Epithelial cell of alveolus of lung (primary cell): Measurements from ENCODE around the gene CTPS2. TPM values are rescaled to one million over a fixed set of nuclear protein-coding genes. Genes with fewer than 3 reads are reported as not detected.

Experiments used
- total RNA-seq: library from RNA; depleted of rRNA; stranded (reverse); fragments of >200 nt; gene quantifications from 2 replicates; pipeline ENCODE4 v1.2.1, GENCODE V29; 2015

The CTPS2 gene, protein sequence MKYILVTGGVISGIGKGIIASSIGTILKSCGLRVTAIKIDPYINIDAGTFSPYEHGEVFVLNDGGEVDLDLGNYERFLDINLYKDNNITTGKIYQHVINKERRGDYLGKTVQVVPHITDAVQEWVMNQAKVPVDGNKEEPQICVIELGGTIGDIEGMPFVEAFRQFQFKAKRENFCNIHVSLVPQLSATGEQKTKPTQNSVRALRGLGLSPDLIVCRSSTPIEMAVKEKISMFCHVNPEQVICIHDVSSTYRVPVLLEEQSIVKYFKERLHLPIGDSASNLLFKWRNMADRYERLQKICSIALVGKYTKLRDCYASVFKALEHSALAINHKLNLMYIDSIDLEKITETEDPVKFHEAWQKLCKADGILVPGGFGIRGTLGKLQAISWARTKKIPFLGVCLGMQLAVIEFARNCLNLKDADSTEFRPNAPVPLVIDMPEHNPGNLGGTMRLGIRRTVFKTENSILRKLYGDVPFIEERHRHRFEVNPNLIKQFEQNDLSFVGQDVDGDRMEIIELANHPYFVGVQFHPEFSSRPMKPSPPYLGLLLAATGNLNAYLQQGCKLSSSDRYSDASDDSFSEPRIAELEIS
- 6.0 and 10.0 TPM in 2 replicates for total RNA-seq

GRCh38 chrX:16712548-16713155 is at the start of gene CTPS2:
Gene CTPS2 (minus strand): TSS chrX:16712669. CDS start chrX:16702902, 9,767 bp downstream.

GRCh38 chrX:16719334-16720084 is 7.0 kb upstream of the CTPS2 start, which contains the start of gene SYAP1:
Gene SYAP1 (plus strand): TSS chrX:16719612. CDS start chrX:16719725, 113 bp downstream.

DNA sequence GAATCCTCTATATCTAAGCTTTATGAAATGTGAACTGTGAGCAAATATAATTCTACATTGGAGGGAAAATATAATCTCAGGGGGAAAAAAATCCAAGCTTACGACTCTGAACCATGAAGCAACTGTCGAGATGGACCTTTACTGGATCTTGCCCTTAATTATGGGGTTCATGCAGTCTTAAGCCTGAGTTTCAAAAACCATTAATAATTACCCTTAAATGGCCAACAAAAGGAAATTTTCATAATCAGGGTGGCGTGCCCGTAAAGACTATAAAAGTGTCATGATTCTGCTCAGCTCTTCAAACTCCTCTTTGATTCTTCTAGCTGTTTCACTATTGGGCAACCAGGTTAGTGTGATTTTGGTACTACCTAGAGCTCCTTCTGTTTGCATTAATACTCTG is 62.6 kb downstream of the CTPS2 start, which contains the start of gene S100G:
Gene S100G (plus strand): TSS at position 301 of the 400 bp plus-strand sequence. CDS start 849 bp downstream, outside the sequence.

Other genes starting within 250 kb of the CTPS2 start
- gene S100G, start 62.5 kb downstream of the CTPS2 start, total RNA-seq, result not detected in 2 replicates
- gene SYAP1, start 6.9 kb upstream of the CTPS2 start, total RNA-seq, result 23.5 and 30.8 TPM in 2 replicates
- 7.1 and 11.2 TPM in 2 replicates for gene TXLNG, start 73.8 kb upstream of the CTPS2 start, total RNA-seq
- gene RBBP7, start 157.7 kb upstream of the CTPS2 start, total RNA-seq, result 88.3 and 98.8 TPM in 2 replicates
- gene REPS2, start 234.0 kb upstream of the CTPS2 start, total RNA-seq, result 1.6 and 3.8 TPM in 2 replicates